ENCODE measurements around the gene SP5. TPM values are rescaled to one million over a fixed set of nuclear protein-coding genes. Genes with fewer than 3 reads are reported as not detected.

Gene SP5
- total RNA-seq, 2 experiments from 2014 or later = not detected

DNA sequence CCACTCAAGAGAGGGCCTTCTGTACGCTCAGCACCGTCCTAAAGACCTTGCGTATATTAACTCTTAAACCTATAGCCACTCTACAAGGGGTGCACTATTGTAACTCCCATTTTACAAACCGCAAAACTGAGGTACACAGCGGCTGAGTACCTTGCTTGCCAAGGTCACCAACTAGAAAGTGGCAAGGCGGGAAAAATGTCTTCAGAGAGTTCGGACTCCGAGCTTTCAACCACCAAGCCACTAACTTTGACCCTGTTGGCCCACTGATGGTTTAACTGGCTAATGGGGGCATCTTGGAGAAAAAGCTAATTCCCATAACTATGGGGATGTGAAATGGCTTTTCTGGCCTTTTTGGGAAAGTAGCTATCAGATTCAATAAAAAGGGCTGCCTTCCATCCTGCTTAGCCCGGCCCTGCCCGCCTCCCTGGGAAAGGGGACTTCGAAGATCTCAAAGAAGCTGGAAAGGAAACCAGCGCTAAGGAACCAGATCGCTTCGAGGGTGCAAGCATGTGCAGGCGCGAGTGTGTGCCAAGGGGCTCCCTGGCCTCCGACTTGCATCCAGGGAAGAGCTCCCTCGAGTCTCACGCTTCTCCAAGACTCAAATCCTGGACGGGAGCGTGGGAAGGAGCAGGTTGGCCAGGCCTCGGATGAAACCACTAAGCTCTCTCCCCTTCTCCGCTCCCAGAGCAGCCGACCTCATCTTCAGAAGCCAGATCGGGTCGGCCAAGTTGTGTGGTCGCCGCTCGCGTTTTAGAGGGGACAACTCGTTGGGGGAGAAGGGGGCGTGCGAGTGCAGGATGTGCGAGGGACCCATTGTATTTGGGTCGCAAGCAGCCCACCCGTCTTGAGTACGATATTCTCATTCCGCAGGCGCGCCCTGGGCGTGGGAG, 2.2 kb upstream of the SP5 start:
- intact Hi-C loops (cut with DNase I, micrococcal nuclease) = no loop called here
- H3K9me3 Mint-ChIP-seq = no peaks in the 10 kb centered on the region
- H3K36me3 ChIP-seq (ENCODE audit: insufficient read depth, low read length) = no peaks in the 10 kb centered on the region
- H3K27ac Mint-ChIP-seq = no peak overlapping the region
- peaks cover 0 to 34% of the 10 kb centered on the region in 2 experiments for H3K9me3 ChIP-seq (ENCODE audit: control insufficient read depth in 1 of 2, insufficient read depth in 1 of 2, low read length in 2 of 2)
- no peaks in the 10 kb centered on the region for H3K36me3 Mint-ChIP-seq (ENCODE audit: low read depth)
- H3K27me3 Mint-ChIP-seq = peaks cover 78% of the 10 kb centered on the region
- peaks cover 60 to 88% of the 10 kb centered on the region in 2 experiments for H3K27me3 ChIP-seq (ENCODE audit: control insufficient read depth in 1 of 2, insufficient read depth in 2 of 2, low read length in 2 of 2)
- peak in 1 of 14 experiments; percentile 14 for DNase-seq
- ChIA-PET POLR2A (interaction anchor here (0.6 kb wide), 1 partner anchor 175 kb away, joined by 3 read pairs; no protein-coding TSS in a partner anchor), CTCF (no interaction called here)
- peaks cover 44% of the 10 kb centered on the region for H3K4me1 Mint-ChIP-seq (ENCODE audit: low read depth)
- ATAC-seq (ENCODE audit: poor library complexity) = no peak
- H3K4me3 Mint-ChIP-seq = peak overlapping the region; percentile 72
- no peak overlapping the region for H3K27ac ChIP-seq (ENCODE audit: low read depth in 1 of 2, low read length in 2 of 2)
- H3K4me3 ChIP-seq (ENCODE audit: low read length) = no peak overlapping the region
- TF ChIP-seq, protein P1, sequence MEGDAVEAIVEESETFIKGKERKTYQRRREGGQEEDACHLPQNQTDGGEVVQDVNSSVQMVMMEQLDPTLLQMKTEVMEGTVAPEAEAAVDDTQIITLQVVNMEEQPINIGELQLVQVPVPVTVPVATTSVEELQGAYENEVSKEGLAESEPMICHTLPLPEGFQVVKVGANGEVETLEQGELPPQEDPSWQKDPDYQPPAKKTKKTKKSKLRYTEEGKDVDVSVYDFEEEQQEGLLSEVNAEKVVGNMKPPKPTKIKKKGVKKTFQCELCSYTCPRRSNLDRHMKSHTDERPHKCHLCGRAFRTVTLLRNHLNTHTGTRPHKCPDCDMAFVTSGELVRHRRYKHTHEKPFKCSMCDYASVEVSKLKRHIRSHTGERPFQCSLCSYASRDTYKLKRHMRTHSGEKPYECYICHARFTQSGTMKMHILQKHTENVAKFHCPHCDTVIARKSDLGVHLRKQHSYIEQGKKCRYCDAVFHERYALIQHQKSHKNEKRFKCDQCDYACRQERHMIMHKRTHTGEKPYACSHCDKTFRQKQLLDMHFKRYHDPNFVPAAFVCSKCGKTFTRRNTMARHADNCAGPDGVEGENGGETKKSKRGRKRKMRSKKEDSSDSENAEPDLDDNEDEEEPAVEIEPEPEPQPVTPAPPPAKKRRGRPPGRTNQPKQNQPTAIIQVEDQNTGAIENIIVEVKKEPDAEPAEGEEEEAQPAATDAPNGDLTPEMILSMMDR (IDR thresholded peaks at IDR 0.05) = no peak
- H3K4me1 ChIP-seq (ENCODE audit: insufficient read depth, low read length) = peaks cover 63% of the 10 kb centered on the region

DNA sequence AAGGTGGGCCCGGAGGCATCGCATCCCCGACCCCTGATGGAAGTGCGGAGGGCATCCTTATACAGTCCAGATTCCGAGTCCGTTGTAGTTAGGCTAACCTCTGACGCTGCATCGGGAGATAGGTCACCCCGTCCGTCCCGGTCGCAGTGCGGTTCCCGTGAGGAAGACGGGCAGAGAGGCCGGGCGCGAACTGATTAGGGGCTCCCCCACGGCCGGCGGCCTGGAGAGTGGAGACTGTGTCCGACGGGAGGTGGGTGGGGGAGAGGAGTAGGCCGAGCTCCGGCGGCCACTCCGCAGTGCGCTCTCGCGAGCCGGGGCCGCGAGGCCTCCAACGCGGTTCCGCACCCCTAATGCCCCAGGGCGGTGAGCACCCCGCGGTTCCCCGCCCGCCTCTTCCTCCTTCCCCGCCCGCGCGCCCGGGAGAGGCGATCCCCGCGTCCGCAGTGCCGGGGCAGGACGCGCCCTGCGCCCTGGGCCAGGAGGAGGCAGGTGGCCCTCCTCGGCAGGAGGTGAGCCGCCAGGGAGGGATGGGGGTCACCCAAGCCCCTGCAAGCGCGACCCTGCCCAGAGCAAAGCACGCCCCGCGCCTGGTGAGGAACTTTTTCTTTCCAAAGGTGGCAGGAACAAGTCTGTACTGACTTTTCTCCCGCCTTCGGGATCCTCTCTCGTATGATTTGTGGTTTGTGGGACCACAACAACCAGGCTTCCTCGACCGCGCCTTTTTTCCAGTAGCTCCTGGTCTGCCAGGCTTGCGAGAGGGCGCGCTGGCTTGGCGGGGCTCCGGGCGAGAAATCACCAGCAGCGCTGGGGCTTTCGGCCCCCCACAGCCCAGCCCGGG, 1.4 kb upstream of the SP5 start:
- peaks cover 51% of the 10 kb centered on the region for H3K4me1 Mint-ChIP-seq (ENCODE audit: low read depth)
- H3K27ac Mint-ChIP-seq = no peak overlapping the region
- Histone ChIP-seq H3K4me1 (ENCODE audit: insufficient read depth, low read length) (peaks cover 65% of the 10 kb centered on the region), H3K9me3 (ENCODE audit: control insufficient read depth in 1 of 2, insufficient read depth in 1 of 2, low read length in 2 of 2) (peaks cover 0 to 34% of the 10 kb centered on the region in 2 experiments), H3K36me3 (ENCODE audit: insufficient read depth, low read length) (no peaks in the 10 kb centered on the region), H3K4me3 (ENCODE audit: low read length) (peak overlapping the region; percentile 40), H3K27me3 (ENCODE audit: control insufficient read depth in 1 of 2, insufficient read depth in 2 of 2, low read length in 2 of 2) (peaks cover 61 to 90% of the 10 kb centered on the region in 2 experiments), H3K27ac (ENCODE audit: low read depth in 1 of 2, low read length in 2 of 2) (no peak overlapping the region)
- CTCF ChIA-PET = no interaction called here
- POLR2A ChIA-PET = no interaction called here
- H3K36me3 Mint-ChIP-seq (ENCODE audit: low read depth) = no peaks in the 10 kb centered on the region
- H3K9me3 Mint-ChIP-seq = no peaks in the 10 kb centered on the region
- TF ChIP-seq, protein P1 (IDR thresholded peaks at IDR 0.05) = no peak
- DNase-seq = peak in 3 of 14 experiments; percentile 21 to 36 (median 30)
- intact Hi-C loops (cut with DNase I, micrococcal nuclease) = loop anchor here in 1 of 2 experiments (2.0 kb wide), 1 partner anchor 63 kb away; no protein-coding TSS in a partner anchor
- H3K27me3 Mint-ChIP-seq = peaks cover 78% of the 10 kb centered on the region
- no peak for ATAC-seq (ENCODE audit: poor library complexity)
- H3K4me3 Mint-ChIP-seq = peak overlapping the region; percentile 72

DNA sequence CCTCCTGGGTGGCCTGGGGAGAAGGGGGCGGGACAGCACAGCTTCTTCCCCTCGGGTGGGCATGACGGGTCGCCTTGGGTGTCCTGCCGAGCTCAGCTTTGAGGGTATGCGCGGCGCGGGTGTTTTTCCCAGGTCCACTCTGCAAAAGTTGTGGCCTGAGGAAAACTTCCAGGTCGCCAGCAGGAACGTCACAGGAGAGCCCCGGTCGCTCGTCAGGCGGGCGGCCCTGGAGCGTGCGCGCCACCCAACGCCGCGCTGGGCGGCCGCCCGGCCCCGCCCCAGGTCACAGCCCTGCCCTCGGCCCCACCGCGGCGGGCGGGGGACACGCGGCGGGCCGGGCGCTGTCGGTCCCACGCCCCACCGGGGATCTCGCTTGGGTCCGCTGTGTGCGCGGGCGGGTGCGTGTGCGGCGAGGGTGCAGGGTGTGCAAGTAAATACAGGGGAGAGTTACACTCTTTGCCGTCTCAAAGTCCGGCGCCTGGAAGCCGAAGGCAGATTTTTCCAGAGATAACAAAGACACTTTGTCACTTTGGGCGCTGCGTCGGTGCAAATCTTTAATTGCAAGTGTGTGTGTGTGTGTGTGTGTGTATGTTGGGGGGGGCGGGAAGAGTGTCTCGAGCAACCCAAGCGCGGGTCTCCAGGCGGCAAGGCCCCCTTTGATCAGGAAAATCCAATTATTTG, 616 bp upstream of the SP5 start:
- ChIA-PET POLR2A (interaction anchor here (0.7 kb wide), 1 partner anchor 228 kb away, joined by 3 read pairs; no protein-coding TSS in a partner anchor), CTCF (no interaction called here)
- intact Hi-C loops (cut with DNase I, micrococcal nuclease) = loop anchor here in 1 of 2 experiments (2.0 to 5.0 kb wide), 2 partner anchors 64 to 207 kb away; no protein-coding TSS in a partner anchor
- Mint-ChIP-seq H3K9me3 (no peaks in the 10 kb centered on the region), H3K36me3 (ENCODE audit: low read depth) (no peaks in the 10 kb centered on the region), H3K4me3 (peak overlapping the region; percentile 83), H3K27ac (no peak overlapping the region), H3K27me3 (peaks cover 78% of the 10 kb centered on the region), H3K4me1 (ENCODE audit: low read depth) (peaks cover 51% of the 10 kb centered on the region)
- Histone ChIP-seq H3K27me3 (ENCODE audit: control insufficient read depth in 1 of 2, insufficient read depth in 2 of 2, low read length in 2 of 2) (peaks cover 65 to 90% of the 10 kb centered on the region in 2 experiments), H3K4me3 (ENCODE audit: low read length) (peak overlapping the region; percentile 59), H3K4me1 (ENCODE audit: insufficient read depth, low read length) (peaks cover 65% of the 10 kb centered on the region), H3K27ac (ENCODE audit: low read depth in 1 of 2, low read length in 2 of 2) (no peak overlapping the region), H3K36me3 (ENCODE audit: insufficient read depth, low read length) (no peaks in the 10 kb centered on the region), H3K9me3 (ENCODE audit: control insufficient read depth in 1 of 2, insufficient read depth in 1 of 2, low read length in 2 of 2) (peaks cover 0 to 34% of the 10 kb centered on the region in 2 experiments)
- ATAC-seq (ENCODE audit: poor library complexity) (peak; percentile 11), DNase-seq (peak in 3 of 14 experiments; percentile 22 to 32 (median 30))
- TF ChIP-seq, protein P1 (IDR thresholded peaks at IDR 0.05) = no peak
